GM21529 (cell line): Measurements from ENCODE around the gene ADAMTSL3.

Source experiments
- ATAC-seq: cut with Tn5 transposase; IDR thresholded peaks from one replicate; pipeline ENCODE4 v1.9.1; 2021; ENCODE audit not compliant: unreplicated experiment

The ADAMTSL3 gene

DNA sequence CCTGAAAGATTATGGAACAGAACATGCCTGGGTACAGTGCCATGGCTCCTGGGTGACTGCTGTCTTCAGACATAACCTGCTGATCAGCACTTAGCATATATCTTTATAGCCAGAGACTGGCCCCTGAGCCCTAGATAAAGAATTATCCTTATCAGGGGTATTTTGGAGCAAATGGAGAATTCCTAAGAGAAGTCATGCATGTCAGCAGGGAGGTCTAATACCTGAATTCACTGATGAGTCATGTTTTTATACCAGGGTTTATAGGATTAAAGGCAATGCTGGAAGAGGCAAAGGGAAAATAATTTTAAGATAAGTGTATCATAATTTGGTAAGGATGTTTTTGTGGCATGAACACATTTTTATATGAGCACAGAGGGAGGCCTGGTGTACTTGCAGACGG, 159.8 kb downstream of the ADAMTSL3 start:
- no peak for ATAC-seq

DNA sequence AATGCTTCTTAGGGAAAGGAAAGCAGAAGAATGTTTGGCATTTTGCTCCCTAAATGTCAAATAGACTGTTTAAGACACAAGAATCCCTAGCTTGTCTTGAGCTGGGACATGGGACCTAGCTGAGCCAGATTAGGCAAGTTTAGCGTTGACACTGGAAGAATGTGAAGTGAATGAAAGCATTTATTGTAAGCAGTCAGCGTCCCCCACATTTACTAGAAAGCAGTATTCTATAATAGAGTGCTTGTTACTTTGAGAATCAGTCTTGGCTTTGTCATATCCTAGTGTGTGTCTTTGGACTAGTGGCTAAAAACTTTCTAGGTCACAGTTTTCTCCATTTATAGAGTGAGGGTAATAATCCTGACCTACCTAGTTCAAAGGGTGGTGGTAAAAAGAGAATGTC, 161.6 kb downstream of the ADAMTSL3 start:
- no peak for ATAC-seq

GRCh38 chr15:83816124-83816883, 162.4 kb downstream of the ADAMTSL3 start:
- no peak for ATAC-seq

DNA sequence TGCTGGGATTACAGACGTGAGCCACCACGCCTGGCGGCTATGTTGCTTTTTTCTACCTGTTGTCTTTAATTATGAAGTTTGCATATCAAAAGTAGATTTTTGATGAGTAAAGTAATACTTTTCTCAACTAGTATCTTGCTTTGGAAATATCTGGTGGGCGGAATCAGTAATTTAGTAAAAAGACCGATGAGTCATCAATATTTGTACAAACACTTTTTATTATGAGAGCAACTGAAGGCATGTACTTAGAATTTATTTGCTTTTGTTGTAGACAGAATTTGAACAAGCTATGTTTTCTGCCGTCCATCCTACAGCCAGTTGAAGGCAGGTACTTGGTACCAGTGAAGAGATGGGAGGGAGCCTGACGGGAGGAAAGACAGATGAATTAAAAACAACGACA, 164.7 kb downstream of the ADAMTSL3 start:
- ATAC-seq: no peak

DNA sequence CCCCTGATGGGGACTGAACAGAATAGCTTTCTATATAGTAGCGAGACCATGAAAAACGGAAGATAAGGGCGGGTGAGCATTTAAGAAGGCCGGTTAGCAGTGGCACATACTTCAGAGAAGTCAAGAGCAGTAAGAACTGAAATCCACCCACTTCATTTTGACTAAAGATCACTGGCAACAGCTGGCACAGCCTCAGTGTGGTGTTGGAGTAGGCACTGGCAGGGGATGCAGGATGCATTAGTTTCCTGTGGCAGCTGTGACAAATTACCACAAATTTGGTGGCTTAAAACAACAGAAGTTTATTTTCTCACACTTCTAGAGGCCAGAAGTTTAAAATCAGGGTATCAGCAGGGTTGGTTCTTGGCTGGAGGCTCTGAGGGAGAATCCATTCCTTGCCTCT, 176.5 kb downstream of the ADAMTSL3 start:
- ATAC-seq: no peak

DNA sequence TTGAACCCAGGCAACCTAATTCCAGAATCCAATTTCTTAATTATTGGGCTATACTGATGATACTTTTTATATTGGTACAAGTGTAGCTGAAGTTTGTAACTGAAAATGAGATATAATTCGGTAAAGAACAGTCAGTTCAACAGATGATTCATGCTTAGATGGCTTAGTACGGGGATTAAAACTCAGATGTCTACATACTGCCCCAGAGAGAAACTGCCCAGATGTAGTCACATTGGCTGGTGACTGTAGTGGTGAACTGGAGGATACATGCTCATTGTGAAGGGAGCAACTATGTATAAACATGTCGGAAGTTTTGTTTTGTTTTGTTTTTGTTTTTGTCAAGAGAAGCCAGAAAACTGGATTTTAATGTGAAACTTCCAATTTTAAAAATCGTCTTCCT, 179.6 kb downstream of the ADAMTSL3 start:
- ATAC-seq: no peak

DNA sequence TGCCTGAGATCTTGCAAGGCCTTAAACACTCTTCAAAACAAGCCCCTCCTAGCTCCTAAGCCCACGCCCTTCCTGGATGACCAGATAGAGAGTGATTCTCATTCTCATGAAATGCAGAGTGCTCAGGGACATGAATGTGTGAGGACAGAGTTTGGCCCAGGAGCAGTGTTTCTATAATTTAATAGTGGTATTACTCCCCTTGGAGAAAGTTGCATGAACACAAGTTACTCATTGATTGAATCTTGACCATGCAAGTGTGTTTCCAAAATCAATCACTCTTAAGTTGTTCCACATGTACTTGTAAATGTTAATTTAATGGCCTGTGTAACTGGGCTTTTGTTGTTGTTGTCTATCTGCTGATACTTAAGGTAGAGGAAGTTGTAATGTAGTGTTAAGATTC, 181.6 kb downstream of the ADAMTSL3 start:
- ATAC-seq: no peak

GRCh38 chr15:83837945-83838571, 184.1 kb downstream of the ADAMTSL3 start:
- no peak for ATAC-seq

DNA sequence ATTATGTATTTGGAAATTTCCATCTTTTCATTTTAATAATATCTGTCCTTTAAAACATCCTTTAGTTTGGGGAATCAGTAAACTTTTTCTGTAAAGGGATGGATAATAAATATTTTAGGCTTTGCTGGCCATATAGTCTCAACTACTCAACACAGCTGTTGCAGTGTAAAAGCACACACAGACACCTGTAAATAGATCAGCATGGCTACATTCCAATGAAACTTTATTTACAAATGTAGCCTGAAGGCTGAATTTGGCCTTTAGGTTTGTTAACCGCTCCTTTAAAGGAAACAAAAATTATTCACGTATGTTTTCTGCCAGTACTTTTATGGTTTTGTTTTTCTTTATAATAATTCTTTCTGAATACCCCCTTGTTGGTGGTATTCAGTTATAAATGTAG, 184.8 kb downstream of the ADAMTSL3 start:
- ATAC-seq: no peak

DNA sequence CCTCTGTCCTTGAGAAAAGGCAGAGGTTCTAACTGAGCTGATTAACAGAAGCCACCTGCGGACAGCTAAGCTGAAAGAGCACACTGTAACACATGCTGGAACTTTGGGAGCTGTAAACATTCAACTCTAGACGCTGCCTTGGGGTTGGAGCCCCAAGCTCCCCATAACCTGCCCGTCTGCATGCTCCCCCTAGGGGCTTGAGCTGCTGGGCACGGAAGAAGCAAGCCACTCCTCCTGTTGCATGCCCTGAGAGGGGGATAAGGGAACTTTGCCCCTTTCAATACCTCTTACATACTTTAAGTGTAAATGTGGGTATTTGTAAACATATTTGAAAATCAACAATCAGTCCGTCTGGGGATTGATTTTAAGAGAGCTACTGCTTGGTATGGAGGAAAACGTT, 188.4 kb downstream of the ADAMTSL3 start:
- ATAC-seq: no peak

DNA sequence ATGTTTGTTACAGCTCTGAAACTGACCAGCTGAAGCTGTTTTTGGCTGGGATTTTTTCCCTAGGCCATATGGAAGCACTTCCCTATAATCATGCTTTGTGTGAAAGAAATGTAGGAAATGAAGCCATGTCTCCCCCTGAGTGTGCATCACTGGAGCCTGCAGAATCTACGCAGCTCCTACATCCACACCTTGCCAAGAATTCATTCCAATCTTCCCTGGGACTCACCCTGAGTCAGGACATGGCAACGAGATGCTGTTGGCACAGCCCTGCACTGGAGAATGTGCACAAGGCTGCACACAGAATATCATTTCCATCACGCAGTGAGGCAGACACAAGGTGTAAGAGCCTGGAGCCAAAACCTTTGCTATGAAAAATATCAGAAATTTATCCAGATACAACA, 189.5 kb downstream of the ADAMTSL3 start:
- ATAC-seq: no peak

DNA sequence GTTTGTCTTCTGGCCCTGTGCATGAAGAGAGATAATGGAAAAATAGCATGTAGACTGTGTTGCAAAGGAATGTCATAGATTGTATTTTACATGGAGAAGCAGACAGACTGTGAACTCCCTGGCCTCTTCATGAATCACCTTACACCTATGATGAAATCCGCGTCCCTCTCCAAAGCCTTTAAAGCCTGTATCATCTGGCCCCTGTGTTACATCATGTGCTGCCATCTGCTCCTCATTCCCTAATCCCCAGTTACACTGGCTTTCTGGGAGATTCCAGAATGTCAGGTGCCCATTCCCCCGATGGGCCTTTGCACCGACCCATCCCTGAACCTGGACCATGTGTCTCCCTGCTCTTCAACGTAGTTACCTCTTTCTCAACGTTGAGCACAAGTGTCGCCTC, 190.8 kb downstream of the ADAMTSL3 start:
- no peak for ATAC-seq

GRCh38 chr15:83845230-83845629, 191.3 kb downstream of the ADAMTSL3 start:
- no peak for ATAC-seq

DNA sequence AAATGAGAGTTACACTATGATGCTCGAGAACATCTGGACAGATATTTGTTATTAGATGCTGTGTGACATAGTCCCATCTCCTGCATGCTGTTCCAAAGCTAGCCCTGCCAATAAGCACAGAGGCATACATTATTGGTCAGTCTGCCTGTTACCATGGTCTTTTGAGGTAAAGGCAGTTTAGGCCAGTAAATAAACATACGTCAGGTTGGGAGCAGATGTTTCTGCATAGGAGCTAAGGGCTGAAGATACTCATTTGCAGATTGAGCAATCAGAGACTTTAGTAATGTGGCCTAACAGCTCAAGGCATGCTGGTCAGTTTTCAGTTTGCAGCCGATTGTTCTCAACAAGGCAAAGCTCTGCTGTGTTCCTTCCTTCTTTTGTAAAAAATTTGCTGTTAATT, 192.9 kb downstream of the ADAMTSL3 start:
- no peak for ATAC-seq

GRCh38 chr15:83848315-83849050, 194.6 kb downstream of the ADAMTSL3 start:
- ATAC-seq: no peak

GRCh38 chr15:83850015-83850414, 196.1 kb downstream of the ADAMTSL3 start:
- ATAC-seq: no peak

- ATAC-seq: no peak
Measured at GRCh38 chr15:83850501-83851245, 196.8 kb downstream of the ADAMTSL3 start.

DNA sequence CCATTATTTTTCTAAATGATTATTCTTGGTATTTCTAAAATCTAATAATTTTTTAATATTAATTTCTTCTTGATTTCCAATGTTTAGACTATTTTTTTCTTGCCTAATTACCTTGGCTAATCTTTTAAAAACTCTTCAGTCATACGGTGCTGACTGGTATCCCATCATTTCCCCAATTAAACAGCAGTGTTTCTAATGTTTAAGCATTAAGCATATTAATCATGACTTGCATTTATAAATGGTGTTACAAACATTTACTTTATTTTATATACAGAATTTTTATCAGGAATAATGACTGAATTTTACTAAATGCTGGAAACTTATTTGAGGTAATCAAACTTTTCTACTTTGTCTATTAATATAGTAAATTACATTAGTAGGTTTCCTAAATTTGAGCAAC, 199.3 kb downstream of the ADAMTSL3 start:
- no peak for ATAC-seq

- no peak for ATAC-seq
Measured at GRCh38 chr15:83854321-83854720, 200.4 kb downstream of the ADAMTSL3 start.

- ATAC-seq: no peak
Measured at GRCh38 chr15:83854950-83855707, 201.2 kb downstream of the ADAMTSL3 start.

DNA sequence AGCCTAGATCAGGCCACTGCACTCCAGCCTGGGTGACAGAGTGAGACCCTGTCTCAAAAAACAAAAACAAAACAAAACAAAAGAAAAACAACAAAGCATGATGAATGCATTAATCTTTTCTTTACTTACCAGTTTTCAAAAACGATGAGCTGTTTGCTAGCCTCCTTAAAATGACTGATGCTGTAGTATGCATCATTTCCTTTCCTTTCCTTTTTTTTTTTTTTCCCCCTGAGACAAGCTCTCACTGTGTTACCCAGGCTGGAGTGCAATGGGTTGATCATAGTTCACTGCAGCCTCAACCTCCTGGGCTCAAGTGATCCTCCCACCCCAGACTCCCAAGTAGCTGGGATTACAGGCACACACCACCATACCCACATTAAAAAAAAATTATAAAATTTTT, 202.0 kb downstream of the ADAMTSL3 start:
- ATAC-seq: no peak
